Caco-2 (cell line): ENCODE measurements around the gene TRIM15. TPM values are rescaled to one million over a fixed set of nuclear protein-coding genes. Genes with fewer than 3 reads are reported as not detected.

ENCODE experiments used
- BruUV-seq: library from RNA; stranded (reverse); fragments of 400-500 nt; replicated peaks from 2 replicates; lab custom pipeline; 2021; lab: Mats Ljungman, UMichigan
- CTCF ChIA-PET: fragments of 300-600 bp; sonication (Branson Sonifier 250); formaldehyde crosslinking; loops from one replicate; lab custom pipeline; 2022; ENCODE audit warnings: antibody characterized with exemption; lab: Charles Lee
- POLR2A ChIA-PET: fragments of 300-600 bp; sonication (Branson Sonifier 250); formaldehyde crosslinking; loops from one replicate; lab custom pipeline; 2022; ENCODE audit warnings: antibody characterized with exemption; lab: Charles Lee
- DNase-seq, 2 experiments: peaks; one replicate each; pipeline versions ENCODE4 v3.0.0 to v3.0.0-alpha.2; 2020 to 2022
- H3K27me3 ChIP-seq: replicated peaks from 2 replicates; pipeline ENCODE4 v1.6.0; 2011; ENCODE audit warnings: low read length; ENCODE audit not compliant: control insufficient read depth, insufficient read depth
- H3K36me3 ChIP-seq: 2 replicates; pipeline ENCODE4 v1.5.1; 2011; ENCODE audit warnings: low read length; ENCODE audit not compliant: control insufficient read depth, insufficient read depth
- H3K4me1 ChIP-seq: fragments of 250-450 bp; sonication (Bioruptor Pico); 2 replicates; pipeline ENCODE4 v1.5.1; 2020; ENCODE audit warnings: mild to moderate bottlenecking
- H3K4me3 ChIP-seq: 2 replicates; pipeline ENCODE4 v1.5.1; 2011; ENCODE audit warnings: low read depth, mild to moderate bottlenecking, control low read depth, low read length
- H3K9me3 ChIP-seq: fragments of 250-450 bp; sonication (Bioruptor Pico); 2 replicates; pipeline ENCODE4 v1.5.1; 2020; ENCODE audit warnings: mild to moderate bottlenecking, moderate library complexity
- H3K27ac Mint-ChIP-seq: one replicate; pipeline ENCODE4 v1.8.0; 2022; ENCODE audit warnings: mixed read lengths; ENCODE audit not compliant: unreplicated experiment
- H3K27me3 Mint-ChIP-seq: one replicate; pipeline ENCODE4 v1.8.0; 2022; ENCODE audit warnings: mixed read lengths; ENCODE audit not compliant: insufficient read depth, unreplicated experiment
- H3K36me3 Mint-ChIP-seq: one replicate; pipeline ENCODE4 v1.8.0; 2022; ENCODE audit warnings: mild to moderate bottlenecking, mixed read lengths; ENCODE audit not compliant: insufficient read depth, unreplicated experiment
- H3K4me1 Mint-ChIP-seq: one replicate; pipeline ENCODE4 v1.8.0; 2022; ENCODE audit warnings: low read depth, mixed read lengths; ENCODE audit not compliant: unreplicated experiment
- H3K4me3 Mint-ChIP-seq: one replicate; pipeline ENCODE4 v1.8.0; 2022; ENCODE audit warnings: mild to moderate bottlenecking, moderate library complexity, mixed read lengths; ENCODE audit not compliant: unreplicated experiment
- H3K9me3 Mint-ChIP-seq: one replicate; pipeline ENCODE4 v1.8.0; 2022; ENCODE audit warnings: mixed read lengths; ENCODE audit not compliant: unreplicated experiment
- intact Hi-C: fragments of 100-400 bp; cut with micrococcal nuclease; formaldehyde crosslinking; loops from one replicate; pipeline ENCODE4 v1.10.0; 2022; ENCODE audit not compliant: unreplicated experiment
- total RNA-seq: library from RNA; stranded (reverse); gene quantifications from 2 replicates; pipeline ENCODE4 v1.2.3, GENCODE V29; 2022
- TF ChIP-seq, protein P1 (sequence below), 2 experiments: fragments of 200-600 bp in 1 of 2; IDR thresholded peaks; 1 replicate in 1 of 2; 2 replicates in 1 of 2; pipeline versions ENCODE4 v1.5.1 to v1.8.0; 2011 to 2022; ENCODE audit warnings: antibody characterized with exemption in 1 of 2, control low read depth in 1 of 2, inconsistent platforms in 1 of 2, low read depth in 1 of 2, low read length in 1 of 2, mild to moderate bottlenecking in 1 of 2, moderate library complexity in 1 of 2; ENCODE audit not compliant: insufficient read depth in 1 of 2, severe bottlenecking in 1 of 2, unreplicated experiment in 1 of 2

Gene TRIM15
- total RNA-seq, 1 experiment from 2014 or later, result 6.9 TPM

DNA sequence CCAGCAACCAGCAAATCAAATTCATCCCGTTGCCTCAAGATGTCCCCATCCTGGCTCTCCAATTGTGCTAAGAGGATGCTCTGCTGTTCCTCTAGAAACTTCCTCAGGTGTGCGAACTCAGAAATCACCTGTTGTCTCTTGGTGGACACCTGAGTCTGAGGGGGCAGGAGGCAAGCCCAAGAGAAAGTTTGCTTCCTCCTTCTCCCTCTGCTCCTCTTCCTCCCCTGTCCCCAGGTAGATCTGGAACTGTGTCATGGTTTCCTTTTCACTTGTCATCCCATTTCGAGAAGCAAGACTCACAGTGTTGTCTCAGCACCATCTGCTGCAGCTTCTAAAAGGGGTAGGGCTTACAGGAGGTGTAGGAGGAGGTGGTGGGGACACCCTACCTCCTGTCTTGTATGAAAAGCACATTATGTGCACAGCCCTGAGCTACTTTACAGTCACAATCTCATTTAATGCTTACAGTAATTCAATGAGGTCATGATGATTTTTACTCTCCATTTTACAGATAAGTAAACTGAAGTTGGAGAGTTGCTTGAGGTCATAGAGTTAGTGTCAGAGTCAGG is 4.8 kb upstream of the TRIM15 start:
- CTCF ChIA-PET, result no interaction called here

DNA sequence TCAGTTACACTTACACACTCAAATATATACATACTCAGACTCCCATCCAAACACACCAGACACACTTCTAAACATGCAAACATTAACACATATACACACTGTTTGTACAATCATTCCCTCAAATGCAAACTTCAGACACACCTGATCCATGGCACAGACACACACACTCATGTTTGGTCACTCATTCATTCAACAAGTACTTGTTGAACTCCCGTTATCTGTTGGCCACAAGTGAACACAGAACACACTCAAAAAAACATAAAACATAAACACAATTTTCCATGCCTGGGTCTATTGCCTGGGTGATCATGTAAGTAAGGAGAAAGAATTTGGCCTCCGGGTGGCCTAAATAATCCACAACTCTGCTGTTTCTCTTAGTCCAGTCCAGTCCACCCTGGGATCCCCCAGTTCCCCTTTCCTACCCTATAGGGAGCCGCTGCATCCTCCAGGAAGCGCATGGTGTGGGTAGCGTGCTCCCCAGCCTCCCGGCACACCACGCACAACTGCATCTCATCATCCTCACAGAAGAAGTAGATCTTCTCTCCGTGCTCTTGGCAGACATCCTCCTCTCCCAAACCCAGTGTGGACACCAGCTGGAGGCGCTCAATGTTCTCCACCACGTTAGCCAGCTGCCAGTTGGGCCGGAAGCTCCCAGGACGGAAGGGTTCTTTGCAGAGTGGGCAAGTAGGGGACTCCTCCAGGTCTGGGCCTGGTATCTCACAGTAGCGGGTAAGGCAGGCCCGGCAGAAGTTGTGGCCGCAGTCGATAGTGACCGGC is 3.1 kb upstream of the TRIM15 start:
- H3K4me1 Mint-ChIP-seq, result peaks cover 14% of the 10 kb centered on the region
- no peak overlapping the region for H3K4me3 Mint-ChIP-seq
- no peak for DNase-seq
- H3K27me3 Mint-ChIP-seq, result no peaks in the 10 kb centered on the region
- ChIA-PET CTCF (no interaction called here), POLR2A (no interaction called here)
- no peaks in the 10 kb centered on the region for H3K9me3 Mint-ChIP-seq
- intact Hi-C loops, result loop anchor here (5.0 kb wide), 1 partner anchor 98 kb away; the partner anchor contains the start of gene POLR1H
- Histone ChIP-seq H3K4me1 (no peaks in the 10 kb centered on the region), H3K27me3 (no peaks in the 10 kb centered on the region), H3K4me3 (no peak overlapping the region), H3K9me3 (no peaks in the 10 kb centered on the region), H3K36me3 (no peaks in the 10 kb centered on the region)
- BruUV-seq, result no TSS peak
- H3K36me3 Mint-ChIP-seq, result no peaks in the 10 kb centered on the region
- no peak overlapping the region for H3K27ac Mint-ChIP-seq
- TF ChIP-seq, protein P1, sequence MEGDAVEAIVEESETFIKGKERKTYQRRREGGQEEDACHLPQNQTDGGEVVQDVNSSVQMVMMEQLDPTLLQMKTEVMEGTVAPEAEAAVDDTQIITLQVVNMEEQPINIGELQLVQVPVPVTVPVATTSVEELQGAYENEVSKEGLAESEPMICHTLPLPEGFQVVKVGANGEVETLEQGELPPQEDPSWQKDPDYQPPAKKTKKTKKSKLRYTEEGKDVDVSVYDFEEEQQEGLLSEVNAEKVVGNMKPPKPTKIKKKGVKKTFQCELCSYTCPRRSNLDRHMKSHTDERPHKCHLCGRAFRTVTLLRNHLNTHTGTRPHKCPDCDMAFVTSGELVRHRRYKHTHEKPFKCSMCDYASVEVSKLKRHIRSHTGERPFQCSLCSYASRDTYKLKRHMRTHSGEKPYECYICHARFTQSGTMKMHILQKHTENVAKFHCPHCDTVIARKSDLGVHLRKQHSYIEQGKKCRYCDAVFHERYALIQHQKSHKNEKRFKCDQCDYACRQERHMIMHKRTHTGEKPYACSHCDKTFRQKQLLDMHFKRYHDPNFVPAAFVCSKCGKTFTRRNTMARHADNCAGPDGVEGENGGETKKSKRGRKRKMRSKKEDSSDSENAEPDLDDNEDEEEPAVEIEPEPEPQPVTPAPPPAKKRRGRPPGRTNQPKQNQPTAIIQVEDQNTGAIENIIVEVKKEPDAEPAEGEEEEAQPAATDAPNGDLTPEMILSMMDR (IDR thresholded peaks at IDR 0.05; ENCODE audit: insufficient read depth in 1 of 2, low read depth in 1 of 2, low read length in 1 of 2, severe bottlenecking in 1 of 2, unreplicated experiment in 1 of 2), result no peak

More for the DNA sequence above, 4.8 kb upstream of the TRIM15 start:
- Histone ChIP-seq H3K4me1 (no peaks in the 10 kb centered on the region; the same call in 1 of the 2 replicates), H3K9me3 (no peaks in the 10 kb centered on the region), H3K36me3 (no peaks in the 10 kb centered on the region), H3K4me3 (no peak overlapping the region), H3K27me3 (no peaks in the 10 kb centered on the region)
- H3K27ac Mint-ChIP-seq, result no peak overlapping the region
- intact Hi-C loops, result no loop called here
- no peaks in the 10 kb centered on the region for H3K9me3 Mint-ChIP-seq
- no peak for DNase-seq
- no peak overlapping the region for H3K4me3 Mint-ChIP-seq
- POLR2A ChIA-PET, result no interaction called here
- no TSS peak for BruUV-seq
- TF ChIP-seq, protein P1 (IDR thresholded peaks at IDR 0.05; ENCODE audit: insufficient read depth in 1 of 2, low read depth in 1 of 2, low read length in 1 of 2, severe bottlenecking in 1 of 2, unreplicated experiment in 1 of 2), result no peak
- no peaks in the 10 kb centered on the region for H3K36me3 Mint-ChIP-seq
- peaks cover 7% of the 10 kb centered on the region for H3K4me1 Mint-ChIP-seq
- no peaks in the 10 kb centered on the region for H3K27me3 Mint-ChIP-seq

DNA sequence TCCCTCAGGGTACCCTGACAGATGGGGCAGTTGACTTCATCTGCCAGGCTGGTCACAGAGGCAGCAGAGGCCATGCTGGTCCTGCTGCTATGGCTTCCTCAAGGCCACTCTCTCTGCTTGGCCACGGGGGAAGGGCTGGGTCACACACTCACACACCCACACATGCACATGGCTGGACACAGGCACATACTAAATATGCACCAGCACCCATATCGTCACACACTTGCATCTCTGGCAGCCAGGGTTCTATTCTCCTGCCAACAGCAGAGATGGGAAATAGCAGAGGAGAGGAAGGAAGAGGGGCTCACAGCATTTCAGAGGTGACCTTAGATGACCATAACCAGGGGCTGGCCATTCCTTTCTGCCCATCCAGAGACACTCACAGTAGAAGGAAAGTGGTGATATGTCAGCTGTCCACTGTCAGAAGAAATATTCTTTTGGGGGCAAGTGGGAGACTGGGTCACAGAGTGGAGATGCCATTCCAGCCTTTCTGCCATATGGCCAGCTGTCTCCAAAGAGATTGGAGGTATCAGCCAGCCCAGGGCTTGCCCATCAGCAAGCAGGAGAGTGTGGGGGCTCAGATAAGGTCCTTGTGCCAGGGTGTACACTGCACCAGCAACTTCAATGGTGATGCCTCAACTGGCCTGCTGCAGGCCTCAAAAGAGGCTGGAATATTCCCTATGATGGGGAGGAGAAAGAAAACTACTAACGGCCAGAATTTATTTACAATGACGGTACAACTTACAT is 2.4 kb upstream of the TRIM15 start, which contains the start of gene TRIM10:
Gene TRIM10, minus strand, starts transcription at position 427 of the 747 bp plus-strand sequence. Its CDS starts 353 bp downstream, at position 74.
- Mint-ChIP-seq H3K4me3 (peak within 1 kb of the TSS; percentile 92), H3K27ac (no peak within 1 kb of the TSS), H3K4me1 (peaks cover 14% of the 10 kb centered on the region), H3K36me3 (no peaks in the 10 kb centered on the region), H3K27me3 (no peaks in the 10 kb centered on the region), H3K9me3 (no peaks in the 10 kb centered on the region)
- Histone ChIP-seq H3K27me3 (no peaks in the 10 kb centered on the region), H3K4me3 (no peak within 1 kb of the TSS), H3K4me1 (no peaks in the 10 kb centered on the region), H3K9me3 (no peaks in the 10 kb centered on the region), H3K36me3 (no peaks in the 10 kb centered on the region)
- no TSS peak for BruUV-seq
- intact Hi-C loops, result loop anchor here (5.0 kb wide), 1 partner anchor 99 kb away; the partner anchor contains the start of gene POLR1H
- ChIA-PET POLR2A (no interaction called here), CTCF (no interaction called here)
- no peak for DNase-seq
- TF ChIP-seq, protein P1 (IDR thresholded peaks at IDR 0.05; ENCODE audit: insufficient read depth in 1 of 2, low read depth in 1 of 2, low read length in 1 of 2, severe bottlenecking in 1 of 2, unreplicated experiment in 1 of 2), result no peak
